Measurements from ENCODE around the gene DAD1.
"Not testable (repeated sequence)": the region's sequence is repeated elsewhere in the genome, so short reads cannot be mapped to it uniquely, and the experiment has no call there.

The DAD1 gene

DNA sequence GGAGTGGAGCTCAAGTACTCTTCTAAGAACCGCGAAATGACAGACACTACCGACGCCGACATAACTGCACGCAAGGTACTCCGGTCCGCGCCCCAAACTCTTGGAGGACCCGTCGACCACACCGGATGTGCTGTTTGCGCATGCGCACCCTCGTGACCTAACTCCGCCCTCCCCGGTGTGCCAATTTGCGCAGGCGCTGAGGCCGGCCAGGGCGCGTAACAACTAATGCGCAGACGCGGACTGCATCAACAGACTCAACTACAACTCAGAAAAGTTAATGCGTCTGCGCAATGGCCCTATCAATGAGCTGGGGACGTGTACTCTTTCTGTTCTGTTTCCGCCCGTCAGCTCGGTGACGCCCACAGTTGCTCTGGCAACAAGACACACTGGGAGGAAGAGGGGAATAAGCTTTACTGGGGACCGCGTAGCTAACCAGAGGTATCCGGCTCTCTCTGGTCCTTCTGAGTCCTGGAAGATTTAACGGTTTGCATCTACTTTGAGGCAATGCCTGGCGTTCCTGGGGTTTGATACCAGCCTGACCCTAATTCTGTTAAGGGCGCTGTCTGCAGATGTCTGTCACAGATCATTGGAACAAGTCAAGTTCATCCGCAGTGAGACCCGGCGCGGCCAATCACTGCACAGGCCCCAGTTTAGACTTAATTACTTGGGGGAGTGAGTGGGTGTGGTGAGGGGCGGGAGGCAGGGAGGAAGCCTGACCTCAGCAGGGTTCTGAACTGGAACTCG is at the start of gene DAD1:
DAD1 (minus strand) TSS at position 129 of the 744 bp plus-strand sequence; CDS start at position 62, 67 bp downstream.
- DNase-seq (ENCODE audit: low spot score): peak; percentile 95

DNA sequence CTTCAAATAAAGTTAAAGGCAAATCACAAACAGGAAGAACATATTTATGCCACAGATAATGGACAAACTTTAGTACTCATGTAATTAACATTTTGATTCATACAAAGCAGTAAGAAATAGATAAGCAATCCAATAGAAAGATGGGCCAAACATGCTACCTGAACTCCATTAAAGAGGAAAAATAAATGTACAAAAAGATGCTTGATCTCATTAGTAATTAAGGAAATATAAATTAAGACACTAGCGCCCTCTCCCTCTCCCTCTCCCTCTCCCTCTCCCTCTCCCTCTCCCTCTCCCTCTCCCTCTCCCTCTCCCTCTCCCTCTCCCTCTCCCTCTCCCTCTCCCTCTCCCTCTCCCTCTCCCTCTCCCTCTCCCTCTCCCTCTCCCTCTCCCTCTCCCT is 47.0 kb upstream of the DAD1 start:
- DNase-seq (ENCODE audit: low spot score): not testable (repeated sequence)

DNA sequence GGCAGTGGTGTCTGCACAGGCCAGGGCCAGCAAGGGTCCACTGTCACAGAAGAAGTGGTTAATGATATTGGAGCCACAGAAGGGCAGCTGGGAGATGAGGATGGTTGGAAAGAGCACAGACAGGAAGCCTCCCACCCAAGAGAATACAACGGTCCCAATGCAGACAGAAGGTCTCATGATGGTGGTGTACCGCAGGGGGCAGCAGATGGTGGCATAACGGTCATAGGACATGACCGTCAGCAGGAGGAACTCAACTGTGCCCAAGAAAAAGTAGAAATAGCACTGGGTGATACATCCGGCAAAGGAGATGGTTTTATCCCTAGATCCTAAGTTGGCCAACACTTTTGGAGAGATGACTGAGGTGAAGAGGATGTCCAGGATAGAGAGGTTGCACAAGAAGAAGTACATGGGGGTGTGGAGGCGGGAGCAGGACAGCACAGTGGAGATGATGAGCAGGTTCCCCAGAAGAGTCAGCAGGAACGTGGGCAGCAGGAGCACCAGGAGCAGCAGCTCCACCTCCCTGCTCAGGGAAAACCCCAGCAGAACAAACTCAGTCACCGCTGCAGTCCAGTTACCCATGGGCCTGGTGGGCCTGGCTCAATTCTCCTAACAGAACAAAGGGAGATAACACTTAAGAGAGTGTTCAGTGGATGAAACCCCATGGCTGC is 45.3 kb upstream of the DAD1 start:
- no peak for DNase-seq (ENCODE audit: low spot score)

DNA sequence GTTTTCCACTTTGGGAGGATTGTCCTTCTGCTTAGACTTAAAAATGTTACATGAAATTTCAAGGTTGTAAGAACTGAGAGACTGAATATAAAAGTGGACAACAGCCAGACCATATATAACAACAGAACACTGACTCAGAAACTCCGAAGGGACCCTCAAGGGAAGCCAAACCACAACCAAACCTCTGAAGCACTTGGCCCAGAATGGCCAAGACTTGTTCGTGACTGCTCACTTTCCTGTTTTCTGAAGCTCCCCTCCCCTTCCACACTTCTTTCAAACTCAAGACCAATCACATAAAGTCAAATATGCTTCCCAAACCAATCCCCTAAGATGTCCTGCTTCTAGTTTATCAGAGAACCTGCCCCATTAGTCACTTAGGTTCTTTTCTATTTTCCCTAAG is 41.5 kb upstream of the DAD1 start:
- DNase-seq (ENCODE audit: low spot score): no peak

DNA sequence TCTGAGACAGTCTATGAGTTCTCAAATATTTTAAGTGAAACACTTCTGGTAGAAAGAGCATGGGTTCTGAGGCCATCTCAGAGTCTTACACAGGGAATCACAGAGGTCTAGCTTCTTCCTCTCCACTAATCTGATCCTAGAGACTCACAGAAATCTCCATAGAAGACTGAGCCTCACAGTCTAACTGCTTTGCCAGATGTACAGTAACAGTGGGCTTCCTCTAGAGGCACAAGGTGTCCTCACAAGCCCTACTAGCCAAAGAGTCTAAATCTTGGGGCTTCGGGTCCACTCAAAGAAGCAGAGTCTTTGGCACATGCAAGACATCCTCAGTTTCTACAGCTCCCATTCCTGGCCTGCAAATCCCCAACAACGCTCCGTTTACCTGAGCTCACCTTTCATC is 41.0 kb upstream of the DAD1 start:
- DNase-seq (ENCODE audit: low spot score): no peak

DNA sequence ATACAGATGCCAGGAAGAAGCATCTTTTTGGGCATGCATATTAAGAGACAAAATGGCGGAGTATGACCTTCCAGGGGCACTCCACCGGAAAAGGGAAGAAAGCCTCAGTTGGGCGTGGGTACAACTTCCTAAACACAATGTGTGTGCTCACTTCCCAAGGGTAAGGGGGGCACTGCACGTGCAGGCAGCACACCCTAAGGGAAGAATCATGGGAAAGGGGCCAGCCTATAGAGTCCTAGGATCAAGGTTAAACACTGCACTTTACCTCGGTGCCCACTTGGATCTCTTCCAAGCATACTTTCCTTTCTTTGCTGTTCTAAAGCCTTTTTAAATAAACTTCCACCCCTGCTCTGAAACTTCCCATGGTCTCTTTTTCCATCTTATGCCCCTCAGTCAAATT is 40.3 kb upstream of the DAD1 start:
- DNase-seq (ENCODE audit: low spot score): no peak

DNA sequence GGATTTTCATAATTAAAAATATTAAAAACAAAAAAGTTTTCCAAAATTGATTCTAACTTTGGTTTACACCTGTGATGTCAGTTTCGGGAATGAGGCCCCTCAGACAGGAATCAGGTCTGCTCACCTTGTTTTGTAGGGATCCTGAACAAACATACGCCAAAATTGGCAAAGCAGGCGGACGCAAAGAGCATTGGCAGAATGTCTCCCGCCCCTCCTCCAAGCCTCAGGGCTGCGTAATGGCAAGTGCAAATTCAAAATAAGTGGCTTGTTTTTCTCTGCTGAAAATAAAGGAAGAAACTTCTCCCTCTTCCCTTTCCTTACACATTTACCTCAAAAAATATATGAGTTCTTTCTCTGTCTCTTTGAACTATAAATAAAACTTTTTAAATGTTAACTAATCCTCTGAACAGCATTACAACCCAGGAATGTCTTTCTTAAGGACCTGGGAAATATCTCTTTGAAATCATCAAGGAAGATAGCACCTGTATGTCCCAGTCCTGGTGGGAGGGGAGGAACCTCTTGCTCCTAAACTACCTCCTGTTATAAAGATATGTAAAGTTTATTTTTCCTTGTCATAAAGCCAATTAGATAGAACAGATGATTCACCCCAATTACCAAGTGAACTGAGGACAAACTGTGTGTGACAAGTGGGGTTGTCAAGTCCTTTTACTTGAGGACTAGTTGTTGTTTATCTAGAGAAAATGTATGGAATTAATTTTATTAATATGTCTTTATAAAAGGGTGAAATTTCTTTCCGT is 38.7 kb upstream of the DAD1 start:
- no peak for DNase-seq (ENCODE audit: low spot score)

DNA sequence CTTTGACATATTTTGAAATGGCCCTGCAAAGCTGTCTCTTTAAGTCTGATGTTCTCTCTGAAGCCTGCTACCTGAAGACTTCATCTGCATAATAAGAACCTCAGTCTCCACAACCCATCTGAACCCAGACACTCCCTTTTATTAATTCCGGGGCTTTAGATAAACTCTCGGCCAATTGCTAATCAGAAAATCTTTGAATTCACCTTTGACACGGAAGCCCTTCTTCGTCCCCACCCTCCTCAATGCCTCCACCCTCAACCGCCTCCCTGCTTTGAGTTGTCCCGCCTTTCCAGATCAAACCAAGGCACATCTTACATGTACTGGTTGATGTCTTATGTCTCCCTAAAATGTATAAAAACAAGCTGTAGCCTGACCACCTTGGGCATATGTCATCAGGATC is 37.6 kb upstream of the DAD1 start:
- DNase-seq (ENCODE audit: low spot score): no peak

DNA sequence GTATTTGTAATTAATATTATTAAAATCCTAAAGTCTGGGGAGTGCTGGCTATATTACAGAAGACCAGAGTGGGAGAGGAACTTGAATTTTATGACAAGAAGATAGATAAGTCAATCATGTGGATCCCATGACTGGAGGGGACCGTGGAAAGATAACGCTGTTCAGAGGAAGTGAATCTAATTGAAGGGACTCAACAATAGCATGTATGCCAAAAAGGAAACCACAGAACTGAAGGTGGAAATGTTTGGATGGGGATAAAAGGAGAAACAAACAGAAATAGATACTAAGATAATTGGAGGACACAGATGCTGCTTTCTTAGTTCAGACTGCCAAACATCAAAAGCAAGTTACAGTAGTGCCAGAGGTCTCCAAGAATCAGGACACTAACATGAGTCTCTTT is 34.0 kb upstream of the DAD1 start:
- no peak for DNase-seq (ENCODE audit: low spot score)

DNA sequence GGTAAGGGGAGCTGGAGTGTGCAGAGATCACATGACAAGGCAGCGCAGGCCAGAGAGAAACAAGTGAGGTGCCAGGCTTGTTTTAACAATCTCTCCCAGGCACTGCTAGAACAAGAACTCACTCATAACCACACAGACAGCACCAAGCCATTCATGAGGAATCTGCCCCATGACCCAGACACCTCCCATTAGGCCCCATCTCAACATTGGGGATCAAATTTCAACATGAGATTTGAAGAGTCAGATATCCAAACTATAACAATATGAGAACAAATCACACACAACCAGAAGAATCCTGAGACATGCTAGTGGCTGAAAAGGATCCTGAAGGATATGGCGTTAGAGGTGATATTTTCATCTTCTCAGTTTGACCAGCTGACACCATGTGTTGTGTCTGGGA is 33.2 kb upstream of the DAD1 start:
- DNase-seq (ENCODE audit: low spot score): no peak

DNA sequence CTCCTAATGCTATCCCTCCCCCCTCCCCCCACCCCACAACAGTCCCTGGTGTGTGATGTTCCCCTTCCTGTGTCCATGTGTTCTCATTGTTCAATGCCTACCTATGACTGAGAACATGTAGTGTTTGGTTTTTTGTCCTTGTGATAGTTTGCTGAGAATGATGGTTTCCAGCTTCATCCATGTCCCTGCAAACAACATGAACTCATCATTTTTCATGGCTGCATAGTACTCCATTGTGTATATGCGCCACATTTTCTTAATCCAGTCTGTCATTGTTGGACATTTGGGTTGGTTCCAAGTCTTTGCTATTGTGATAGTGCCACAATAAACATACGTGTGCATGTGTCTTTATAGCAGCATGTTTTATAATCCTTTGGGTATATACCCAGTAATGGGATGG is 26.7 kb upstream of the DAD1 start:
- not testable (repeated sequence) for DNase-seq (ENCODE audit: low spot score)

DNA sequence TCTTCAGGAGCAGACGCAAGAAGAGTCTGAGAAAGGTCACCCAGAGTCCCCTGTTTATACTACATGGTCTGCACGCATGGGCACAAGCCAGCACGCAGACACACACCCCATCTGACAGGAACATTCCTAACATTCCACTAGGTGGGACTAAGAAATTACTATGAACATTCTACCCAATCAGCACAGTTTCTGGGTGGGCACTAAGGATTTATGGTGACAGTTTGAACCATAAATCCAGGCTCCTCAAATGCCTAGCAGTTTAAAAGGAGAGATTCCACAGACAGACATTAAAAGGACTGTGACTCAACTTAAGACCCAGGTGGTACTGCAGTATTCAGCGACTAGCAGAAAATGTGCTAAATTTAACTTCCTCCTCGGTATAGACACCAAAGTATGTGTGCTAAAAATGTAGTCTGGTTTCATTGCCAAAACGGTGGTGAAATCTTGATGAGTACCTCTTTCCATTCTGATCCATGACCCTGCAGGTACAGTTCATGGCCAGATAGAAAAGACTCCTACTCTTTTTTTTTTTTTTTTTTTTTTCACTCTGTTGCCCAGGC is 25.3 kb upstream of the DAD1 start:
- DNase-seq (ENCODE audit: low spot score): peak; percentile 56

DNA sequence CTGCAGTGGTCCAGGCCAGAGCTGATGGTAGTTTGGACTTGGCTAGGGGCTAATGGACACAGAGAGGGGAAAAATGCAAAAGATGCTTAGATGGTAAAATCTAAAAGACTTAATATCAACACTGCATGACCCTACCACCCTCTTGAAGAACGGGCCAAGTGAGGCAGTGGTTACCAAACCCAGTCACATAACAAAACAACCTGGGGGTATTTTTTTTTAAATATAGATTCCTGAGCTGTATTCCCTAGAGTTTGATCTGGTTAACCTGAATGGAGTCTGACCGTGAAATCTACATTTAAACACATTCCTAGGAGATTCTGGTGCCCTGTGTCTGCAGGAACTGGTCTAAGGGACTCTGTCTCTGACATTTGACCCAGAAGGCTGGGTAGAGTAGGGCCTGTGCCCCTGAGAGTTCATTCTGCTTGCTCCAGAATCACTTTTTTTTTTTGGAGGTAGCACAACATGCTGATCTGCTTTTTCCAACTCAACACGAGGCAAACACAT is 24.8 kb upstream of the DAD1 start:
- DNase-seq (ENCODE audit: low spot score): no peak

DNA sequence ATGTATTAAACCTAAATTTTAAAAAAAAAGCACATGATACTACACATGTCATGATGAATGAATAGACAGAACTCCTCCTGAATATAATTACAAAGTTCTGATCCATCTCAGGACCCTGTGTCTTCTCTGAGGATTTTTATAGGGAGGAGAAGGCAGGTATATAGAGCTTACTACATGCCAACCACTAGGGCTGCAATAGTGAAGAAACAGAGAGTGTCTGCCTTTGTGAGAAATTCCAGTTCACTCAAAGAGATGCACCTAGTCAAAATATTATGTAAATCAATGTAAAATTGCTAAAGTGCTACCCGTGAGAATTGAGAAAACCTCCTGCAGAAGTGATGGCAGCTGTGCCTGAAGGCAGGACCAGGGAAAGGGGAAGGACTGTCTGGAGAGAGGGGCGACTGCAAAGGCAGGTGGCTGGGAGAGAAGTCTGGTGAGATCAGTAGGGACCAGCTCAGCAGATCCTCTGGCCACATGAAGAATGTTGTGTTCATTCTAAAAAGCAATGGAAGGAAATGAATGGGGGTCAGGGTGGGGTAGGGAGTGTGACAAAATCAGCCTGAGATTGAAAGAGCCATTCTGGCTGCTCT is 24.2 kb upstream of the DAD1 start:
- no peak for DNase-seq (ENCODE audit: low spot score)

DNA sequence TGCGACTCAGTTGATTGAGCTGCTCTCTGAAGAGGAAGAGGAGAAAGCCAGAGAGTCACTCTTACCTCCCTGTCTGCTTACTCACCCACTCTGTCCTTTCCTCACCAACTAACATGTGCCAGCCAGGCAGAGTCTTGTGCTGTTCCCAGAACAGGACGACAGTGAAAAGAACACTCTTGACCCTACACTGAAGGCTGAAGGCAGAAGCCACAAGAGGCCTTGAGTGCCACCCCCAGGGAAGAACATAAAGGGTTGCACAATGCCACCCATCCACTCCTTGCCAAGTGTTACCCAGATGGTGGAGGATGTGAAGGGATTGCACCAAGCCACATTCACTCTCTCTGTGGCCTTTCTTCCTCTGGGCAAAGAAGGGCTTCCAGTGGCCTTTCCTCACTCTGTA is 21.9 kb upstream of the DAD1 start:
- DNase-seq (ENCODE audit: low spot score): no peak

DNA sequence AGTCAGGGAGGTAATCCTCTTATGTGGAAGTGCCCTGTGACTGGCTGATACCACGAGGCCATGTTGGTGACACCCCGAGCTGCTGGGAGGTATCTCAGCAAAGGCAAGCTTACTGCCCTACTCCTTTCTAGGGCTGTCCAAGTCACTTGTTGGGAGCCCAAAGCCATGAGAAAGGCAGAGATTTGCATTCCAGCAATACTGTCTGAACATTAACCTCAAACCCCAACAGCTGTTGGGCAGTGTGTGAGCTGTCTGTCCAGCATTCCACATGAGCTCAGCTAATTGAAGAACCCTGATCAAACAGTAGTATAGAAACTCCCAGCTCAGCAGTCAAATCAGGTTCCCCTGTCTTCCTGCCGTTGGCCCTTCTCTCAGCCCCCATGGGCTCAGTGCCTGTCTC is 18.3 kb upstream of the DAD1 start:
- DNase-seq (ENCODE audit: low spot score): no peak

DNA sequence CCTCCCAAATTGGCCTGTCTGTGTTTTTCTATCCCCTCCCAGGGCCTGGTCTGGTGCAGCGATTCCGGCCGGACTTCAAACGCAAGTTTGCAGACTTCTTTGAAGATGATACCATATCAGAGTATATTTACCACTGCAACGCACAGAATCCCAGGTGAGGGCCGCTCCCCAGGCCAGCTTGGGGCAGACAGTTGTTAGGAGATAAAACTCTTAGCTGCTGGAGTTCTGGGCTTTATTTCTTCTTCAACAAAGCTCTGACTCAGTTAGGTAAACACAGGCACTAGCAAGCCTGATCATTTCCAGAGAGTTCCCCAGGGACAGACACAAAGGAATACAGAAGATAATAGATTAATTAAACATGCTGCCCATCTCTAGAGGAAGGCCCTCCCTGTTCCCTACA is 17.4 kb upstream of the DAD1 start:
- no peak for DNase-seq (ENCODE audit: low spot score)

DNA sequence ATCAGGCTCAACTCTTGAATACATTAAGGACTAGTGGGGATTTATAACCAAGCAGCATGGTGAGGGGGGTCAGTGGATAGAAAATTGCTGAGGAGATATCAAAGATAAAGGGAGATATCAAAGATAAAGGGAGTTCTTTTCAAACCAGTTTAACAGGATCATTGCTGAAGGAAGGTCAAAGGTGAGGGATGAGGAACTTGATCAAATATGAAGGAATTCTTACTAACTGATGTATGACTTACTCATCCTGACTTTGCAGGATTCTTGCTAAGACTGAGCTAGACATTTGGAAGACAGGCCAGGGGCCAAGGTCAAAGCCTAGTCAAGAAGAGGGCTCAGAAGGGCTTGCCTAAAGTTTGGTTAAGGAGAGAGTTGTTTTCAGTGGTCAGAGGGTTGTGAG is 13.8 kb upstream of the DAD1 start:
- DNase-seq (ENCODE audit: low spot score): no peak

DNA sequence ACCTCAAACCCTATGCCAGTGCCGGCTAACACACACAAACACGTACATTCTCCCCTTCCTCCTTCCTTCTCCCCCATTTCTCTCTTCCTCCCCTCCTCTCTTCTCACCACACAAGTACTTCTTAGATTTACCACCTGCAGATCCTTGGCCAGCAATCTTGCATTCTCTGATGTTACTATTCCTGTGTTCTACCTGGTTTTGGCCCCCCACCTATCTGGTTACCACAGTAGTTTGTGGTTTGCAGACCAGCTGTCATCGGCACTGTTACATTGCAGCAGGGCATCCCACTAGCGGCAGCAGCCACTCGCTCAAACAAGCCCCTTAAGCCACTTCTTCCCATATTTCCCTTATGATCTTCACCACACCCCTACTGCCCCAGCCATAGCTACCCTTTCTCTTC is 13.0 kb upstream of the DAD1 start:
- DNase-seq (ENCODE audit: low spot score): no peak

DNA sequence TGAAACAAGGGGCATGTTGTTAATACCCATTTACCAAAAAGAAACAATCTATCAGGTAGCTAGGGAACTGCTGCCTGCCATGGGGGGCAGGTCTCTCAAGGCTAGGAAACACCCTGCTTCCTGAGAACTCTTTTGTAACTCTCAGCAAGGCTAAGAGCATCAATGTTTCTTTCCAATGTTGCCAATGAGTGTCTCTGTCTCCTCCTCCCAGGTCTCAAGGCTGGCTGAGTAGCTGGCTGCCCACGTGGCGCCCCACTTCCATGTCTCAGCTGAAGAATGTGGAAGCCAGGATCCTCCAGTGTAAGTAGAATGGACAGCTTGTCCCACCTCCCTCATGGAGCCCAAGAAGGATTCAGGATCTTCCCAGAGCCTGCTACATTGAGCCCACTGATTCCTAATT is 12.4 kb upstream of the DAD1 start:
- no peak for DNase-seq (ENCODE audit: low spot score)

DNA sequence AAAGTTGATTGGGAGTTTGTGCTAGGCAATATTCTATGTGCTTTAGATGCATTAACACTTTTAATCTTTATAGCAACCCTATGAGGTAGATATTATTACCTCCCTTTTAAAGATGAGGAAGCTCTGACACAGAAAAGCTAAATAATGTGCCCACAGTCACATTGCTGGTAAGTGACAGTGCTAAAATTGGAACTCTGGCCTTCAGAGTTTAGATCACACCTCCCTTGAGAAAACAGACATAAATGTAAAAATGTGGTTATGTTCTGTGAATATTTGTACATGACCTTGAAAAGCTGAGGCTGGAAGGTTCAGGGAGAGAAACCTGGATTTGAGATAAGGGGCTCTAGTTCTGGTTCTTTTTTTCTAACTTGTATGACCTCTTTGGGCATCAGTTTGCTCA is 11.0 kb upstream of the DAD1 start:
- no peak for DNase-seq (ENCODE audit: low spot score)

DNA sequence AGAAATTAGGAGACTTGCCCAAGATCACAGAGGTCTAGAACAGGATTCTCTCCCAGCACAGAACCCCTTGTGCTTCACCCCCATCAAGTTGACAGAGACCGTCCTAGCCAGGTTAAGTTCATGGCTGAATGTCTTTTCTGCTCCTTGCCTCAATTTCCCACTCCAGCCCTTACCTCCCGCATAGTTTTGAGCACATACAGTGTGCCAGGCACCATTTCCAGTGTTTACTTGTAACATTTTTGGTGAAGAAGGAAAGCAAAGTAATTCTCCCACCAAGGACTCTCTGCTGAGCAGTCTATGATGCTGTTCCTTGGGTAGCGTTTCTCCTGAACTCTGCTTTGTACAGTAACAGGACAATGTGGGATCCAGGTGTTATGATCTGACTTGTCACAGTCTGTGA is 10.3 kb upstream of the DAD1 start:
- DNase-seq (ENCODE audit: low spot score): no peak
